ENCODE measurements around the gene VSTM2L.

DNA sequence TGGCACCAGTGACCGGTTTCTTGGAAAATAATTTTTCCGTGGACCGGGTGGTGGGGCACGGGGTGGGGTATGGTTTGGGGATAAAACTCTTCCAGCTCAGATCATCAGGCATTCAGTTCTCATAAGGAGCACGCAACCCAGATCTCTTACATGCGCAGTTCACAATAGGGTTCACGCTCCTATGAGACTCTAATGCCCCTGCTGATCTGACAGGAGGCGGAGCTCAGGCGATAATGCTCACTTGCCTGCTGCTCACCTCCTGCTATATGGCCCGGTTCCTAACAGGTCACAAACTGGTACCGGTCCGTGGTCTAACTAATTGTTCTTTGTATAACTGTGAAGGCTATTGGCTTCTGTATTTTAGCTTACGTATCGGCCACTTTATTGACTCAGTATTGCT, 51.7 kb downstream of the VSTM2L start:
- TF ChIP-seq, protein P1, sequence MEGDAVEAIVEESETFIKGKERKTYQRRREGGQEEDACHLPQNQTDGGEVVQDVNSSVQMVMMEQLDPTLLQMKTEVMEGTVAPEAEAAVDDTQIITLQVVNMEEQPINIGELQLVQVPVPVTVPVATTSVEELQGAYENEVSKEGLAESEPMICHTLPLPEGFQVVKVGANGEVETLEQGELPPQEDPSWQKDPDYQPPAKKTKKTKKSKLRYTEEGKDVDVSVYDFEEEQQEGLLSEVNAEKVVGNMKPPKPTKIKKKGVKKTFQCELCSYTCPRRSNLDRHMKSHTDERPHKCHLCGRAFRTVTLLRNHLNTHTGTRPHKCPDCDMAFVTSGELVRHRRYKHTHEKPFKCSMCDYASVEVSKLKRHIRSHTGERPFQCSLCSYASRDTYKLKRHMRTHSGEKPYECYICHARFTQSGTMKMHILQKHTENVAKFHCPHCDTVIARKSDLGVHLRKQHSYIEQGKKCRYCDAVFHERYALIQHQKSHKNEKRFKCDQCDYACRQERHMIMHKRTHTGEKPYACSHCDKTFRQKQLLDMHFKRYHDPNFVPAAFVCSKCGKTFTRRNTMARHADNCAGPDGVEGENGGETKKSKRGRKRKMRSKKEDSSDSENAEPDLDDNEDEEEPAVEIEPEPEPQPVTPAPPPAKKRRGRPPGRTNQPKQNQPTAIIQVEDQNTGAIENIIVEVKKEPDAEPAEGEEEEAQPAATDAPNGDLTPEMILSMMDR (IDR thresholded peaks at IDR 0.05), result no peak
- TF ChIP-seq POLR2A (IDR thresholded peaks at IDR 0.05), result no peak
